ENCODE measurements around the gene EML6.

DNA sequence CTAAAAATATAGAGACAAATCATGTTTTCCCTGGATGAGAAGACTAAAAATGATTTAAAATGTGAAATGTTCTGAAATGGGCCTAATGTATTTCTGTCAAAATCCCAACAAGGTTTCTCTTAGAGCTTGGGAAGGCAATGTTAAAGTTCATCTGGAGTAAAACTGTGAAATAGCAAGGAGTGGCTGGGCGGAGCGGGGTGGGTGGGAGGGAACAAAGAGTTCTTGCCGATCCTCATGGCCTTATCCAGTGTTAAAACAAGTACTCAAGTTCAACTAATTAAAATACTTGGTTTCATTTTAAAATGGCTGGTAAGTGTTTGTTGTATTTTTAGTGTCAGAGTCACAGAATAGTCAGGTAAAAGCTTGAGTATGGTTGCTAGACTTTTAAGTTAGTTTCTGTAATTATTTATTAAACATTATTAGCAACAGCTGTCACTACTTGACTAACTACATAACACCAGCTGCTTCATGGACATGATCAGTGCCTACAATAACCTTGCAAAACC is 239.5 kb downstream of the EML6 start:
- no peak for TF ChIP-seq POLR2A (IDR thresholded peaks at IDR 0.05; ENCODE audit: low read length)
- no peak for TF ChIP-seq GATA1 (IDR thresholded peaks at IDR 0.05; ENCODE audit: low read depth, low read length)
